GM19239 (cell line): ENCODE results near the gene DNAJB2.
A peak's percentile ranks its signal among the peaks of the same experiment; 100 is the strongest.
"Not testable (repeated sequence)": the region's sequence is repeated elsewhere in the genome, so short reads cannot be mapped to it uniquely, and the experiment has no call there.

Experiments used
- DNase-seq: peaks from one replicate; pipeline ENCODE4 v3.0.0; 2011; ENCODE audit warnings: low spot score; ENCODE audit not compliant: insufficient read length
- FAIRE-seq: peaks from 2 replicates; lab custom pipeline; 2011; peaks lifted over from hg19 to GRCh38; lab: Jason Lieb, UNC

DNAJB2 gene

GRCh38 chr2:219254590-219255201 lies 24.5 kb upstream of the DNAJB2 start:
- DNase-seq (no peak), FAIRE-seq (peak; percentile 84)

GRCh38 chr2:219258942-219259341 lies 20.2 kb upstream of the DNAJB2 start:
- not testable (repeated sequence) for FAIRE-seq, DNase-seq

DNA sequence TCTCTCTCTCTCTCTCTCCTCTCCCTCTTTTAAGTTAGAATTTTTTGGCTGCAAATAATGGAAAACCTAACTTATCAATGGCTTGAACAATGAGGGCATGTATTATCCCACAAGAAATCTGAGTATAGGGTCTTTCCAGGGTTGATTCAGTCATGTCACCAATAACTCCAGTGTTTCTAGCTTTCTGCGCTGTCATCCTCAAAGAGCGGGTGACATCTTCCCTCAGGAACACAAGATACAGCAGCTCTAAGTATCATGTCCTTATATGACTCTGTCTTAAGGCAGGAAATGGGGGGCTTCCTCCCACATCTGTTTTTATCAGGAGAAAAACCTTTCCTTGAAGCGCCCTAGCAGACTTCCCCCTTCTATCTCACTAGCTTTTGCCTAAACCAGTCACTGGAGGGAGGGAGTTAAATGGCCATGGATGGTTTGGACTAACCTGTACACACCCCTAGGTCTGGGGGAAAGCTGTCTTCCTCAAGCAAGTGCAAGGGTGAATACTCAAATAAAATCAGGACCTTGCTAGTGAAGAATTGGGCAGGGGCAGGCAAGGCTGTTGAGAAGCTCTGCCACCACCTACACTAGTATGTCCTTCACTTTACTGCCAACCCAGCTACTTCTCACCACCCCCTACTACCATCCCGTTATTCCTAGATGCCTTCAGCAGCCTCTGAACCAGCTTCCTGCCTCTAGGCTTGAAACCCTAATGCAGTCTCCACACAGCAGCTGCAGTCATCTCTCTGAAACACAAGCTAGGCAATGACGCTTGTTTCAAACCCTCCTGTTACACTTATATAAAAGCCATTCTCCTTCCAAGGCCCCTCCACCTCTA lies 17.9 kb upstream of the DNAJB2 start:
- DNase-seq (no peak), FAIRE-seq (no peak)

- no peak for FAIRE-seq
- no peak for DNase-seq
Measured at GRCh38 chr2:219266232-219266631, 12.9 kb upstream of the DNAJB2 start.

DNA sequence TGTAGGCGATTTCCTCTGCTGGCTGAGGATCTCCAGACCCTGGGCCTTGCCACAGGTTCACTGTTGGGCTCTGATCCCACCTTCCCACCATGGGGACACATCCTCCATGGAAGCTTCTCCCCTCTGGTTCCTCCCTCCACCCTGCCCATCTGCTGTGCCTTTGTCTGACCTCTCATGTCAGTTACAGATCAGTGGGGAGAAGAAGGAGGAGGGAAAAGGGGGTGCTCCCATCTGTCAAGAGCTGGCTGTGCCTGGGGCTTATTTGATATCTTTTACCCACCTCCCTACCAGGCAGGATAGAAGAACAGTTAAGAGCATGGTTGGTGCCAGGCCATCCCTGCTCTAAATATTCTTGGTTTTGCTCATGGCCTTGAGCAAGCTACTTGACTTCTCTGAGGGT lies 12.3 kb upstream of the DNAJB2 start:
- FAIRE-seq (no peak), DNase-seq (no peak)

DNA sequence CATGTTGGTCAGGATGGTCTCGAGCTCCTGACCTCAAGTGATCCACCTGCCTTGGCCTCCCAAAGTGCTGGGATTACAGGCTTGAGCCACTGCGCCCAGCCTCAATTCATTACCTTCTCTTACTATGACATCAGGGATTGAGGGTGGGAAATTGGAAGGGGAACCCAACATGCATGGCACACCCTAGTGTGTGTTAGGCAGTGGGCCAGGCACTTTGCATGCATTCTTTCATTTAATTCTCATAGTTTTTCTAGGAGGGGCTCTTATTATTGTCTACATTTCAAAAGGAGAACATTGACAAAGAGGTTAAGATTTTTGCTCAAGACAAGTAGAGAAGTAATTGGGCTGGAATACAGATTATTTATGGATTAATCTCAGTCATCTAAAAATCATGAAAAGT lies 10.9 kb upstream of the DNAJB2 start:
- FAIRE-seq: no peak
- DNase-seq: no peak

- DNase-seq (no peak), FAIRE-seq (no peak)
Measured at GRCh38 chr2:219269362-219270054, 9.7 kb upstream of the DNAJB2 start.

GRCh38 chr2:219270055-219270372 lies 9.2 kb upstream of the DNAJB2 start:
- no peak for FAIRE-seq
- no peak for DNase-seq

GRCh38 chr2:219271021-219271420 lies 8.1 kb upstream of the DNAJB2 start:
- FAIRE-seq: no peak
- no peak for DNase-seq

- DNase-seq: no peak
Measured at GRCh38 chr2:219272356-219272755, 6.8 kb upstream of the DNAJB2 start.

DNA sequence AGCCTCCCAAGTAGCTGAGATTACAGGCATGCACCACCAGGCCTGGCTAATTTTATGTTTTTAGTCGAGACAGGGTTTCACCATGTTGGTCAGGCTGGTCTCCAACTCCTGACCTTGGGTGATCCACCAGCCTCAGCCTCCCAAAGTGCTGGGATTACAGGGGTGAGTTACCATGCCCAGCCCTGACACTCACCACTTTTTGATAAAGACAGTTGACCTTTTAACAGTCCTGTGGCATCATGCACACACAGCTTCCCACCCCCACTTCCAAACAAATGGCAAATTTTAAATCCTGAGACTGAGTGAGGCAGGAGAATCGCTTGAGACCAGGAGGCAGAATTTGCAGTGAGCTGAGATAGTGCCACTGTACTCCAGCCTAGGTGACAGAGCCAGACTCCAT lies 6.2 kb upstream of the DNAJB2 start:
- FAIRE-seq (no peak), DNase-seq (no peak)

More at GRCh38 chr2:219272356-219272755, 6.8 kb upstream of the DNAJB2 start:
- no peak for FAIRE-seq

GRCh38 chr2:219273937-219274336 lies 5.2 kb upstream of the DNAJB2 start:
- no peak for FAIRE-seq
- DNase-seq: no peak

- DNase-seq: no peak
- FAIRE-seq: no peak
Measured at GRCh38 chr2:219274361-219274921, 4.7 kb upstream of the DNAJB2 start.

DNA sequence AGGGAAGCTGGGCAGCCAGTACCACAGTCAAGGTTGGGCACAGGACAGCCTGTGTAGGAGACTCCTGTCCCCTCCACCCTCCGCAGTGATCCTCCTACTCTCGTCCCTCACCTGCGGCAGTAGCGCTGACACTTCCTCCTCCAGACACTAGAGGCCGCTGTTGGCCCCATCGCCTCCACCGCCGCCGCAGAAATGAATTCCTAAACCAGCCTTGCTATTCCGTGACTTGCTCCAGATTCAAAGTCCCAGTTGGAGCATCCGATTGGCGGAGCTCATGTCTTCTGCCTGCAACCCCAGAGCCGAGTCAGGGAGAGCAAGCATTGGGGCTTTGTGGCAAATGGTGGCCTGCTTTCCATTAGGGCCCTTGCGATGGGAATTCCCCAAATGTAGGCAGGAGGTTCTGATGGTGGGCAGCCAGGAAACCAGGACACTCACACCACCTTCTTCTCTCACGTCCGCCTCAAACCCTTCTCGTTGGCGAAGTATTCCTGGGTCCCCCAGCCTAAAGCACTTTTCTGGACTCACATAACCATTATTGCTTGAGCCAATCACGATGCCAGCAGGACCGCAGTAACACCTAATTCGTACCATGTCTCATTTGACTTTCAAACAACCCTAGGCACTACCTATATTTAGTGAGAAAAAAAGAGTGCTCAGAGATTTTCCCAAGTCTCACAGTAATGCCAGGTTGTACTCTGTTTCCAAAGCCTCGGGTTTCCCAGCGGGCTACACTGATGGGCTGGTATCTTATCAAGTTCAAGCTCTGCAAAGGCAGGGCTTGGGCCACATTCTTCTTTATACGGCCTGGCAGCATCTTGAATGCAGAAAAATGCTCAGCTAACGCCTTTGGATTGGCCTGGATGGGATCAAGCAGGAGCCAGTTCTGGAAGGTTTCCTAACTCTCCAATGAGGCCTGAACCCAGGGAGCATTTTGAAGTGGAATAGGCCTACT lies 1.2 kb upstream of the DNAJB2 start:
- peak; percentile 68 for DNase-seq
- FAIRE-seq: no peak

GRCh38 chr2:219278655-219279150 lies 463 bp upstream of the DNAJB2 start:
- DNase-seq (no peak), FAIRE-seq (no peak)

DNA sequence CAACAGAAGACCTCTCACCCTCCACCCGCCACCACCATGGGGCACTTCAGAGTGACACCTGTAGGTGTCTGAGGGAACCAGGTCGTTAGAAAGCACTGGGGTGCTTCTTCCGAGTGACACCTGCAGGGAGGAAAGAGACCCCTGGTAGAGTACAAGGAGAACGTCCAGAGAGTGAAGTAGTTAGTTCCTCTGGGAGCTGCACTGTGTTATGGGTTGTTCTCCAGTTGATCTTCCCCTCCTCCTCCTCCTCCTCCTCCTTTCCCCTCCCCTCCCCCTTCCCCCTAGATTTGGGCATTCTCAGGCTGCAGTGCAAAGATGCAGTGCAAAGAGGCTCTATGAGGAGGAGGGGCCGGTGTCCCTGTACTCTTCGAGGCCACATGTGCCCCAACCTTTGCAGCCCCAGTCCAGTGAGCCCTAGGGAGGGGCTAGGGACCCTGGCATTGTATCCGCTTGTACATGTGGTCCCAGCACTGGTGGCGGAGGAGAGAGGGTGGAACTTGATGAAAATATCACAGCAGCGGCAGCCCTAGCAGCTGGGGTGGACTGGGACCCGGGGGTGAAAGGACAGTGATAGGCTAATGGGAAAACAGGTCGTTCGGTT lies 850 bp downstream of the DNAJB2 start:
- DNase-seq (no peak), FAIRE-seq (peak; percentile 92)

DNA sequence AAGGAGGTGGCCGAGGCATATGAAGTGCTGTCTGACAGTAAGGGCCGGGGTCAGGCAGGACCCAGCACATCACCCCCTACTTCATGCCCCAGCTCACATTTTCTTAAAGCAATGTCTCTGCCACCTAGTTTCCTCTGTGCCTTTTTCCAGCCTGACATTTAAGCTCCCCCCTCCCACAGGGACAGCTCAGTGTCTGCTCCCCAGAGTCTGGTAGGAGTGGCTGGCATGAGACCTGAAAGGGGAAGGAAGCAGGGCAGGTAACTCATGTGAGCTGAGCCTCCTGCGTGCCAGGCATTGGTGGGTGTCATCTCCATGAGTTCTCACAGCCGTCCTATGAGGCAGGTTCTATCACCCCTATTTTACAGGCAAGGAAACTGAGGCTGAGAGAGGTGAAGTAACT lies 1.5 kb downstream of the DNAJB2 start:
- DNase-seq (no peak), FAIRE-seq (no peak)

DNA sequence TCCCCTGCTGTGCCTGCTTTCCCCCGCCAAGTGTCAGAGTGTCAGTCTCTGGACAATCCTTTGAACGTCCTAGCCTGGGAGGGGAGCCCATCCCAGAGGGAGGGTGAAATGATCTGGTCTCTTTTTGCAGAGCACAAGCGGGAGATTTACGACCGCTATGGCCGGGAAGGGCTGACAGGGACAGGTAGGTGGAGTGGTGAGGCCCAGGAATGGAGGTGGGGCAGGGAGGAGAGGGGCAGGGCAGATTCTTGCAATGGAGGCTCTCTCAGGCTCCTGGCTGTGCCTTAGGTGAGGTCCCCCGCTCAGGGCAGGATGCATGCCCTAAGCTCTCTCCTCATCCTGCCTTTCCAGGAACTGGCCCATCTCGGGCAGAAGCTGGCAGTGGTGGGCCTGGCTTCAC lies 2.4 kb downstream of the DNAJB2 start:
- DNase-seq: no peak
- FAIRE-seq: no peak

- FAIRE-seq (no peak), DNase-seq (no peak)
Measured at GRCh38 chr2:219282375-219282774, 3.2 kb downstream of the DNAJB2 start.
